OCI-LY1 (cell line): ENCODE measurements around the gene PTPRE.

Experiments
- H2AFZ ChIP-seq: fragments of 200-600 bp; sonication (generic), shearing (Covaris generic); 2 replicates; pipeline ENCODE4 v1.6.0; 2014; ENCODE audit warnings: antibody characterized with exemption, mild to moderate bottlenecking, low read length
- H3F3A ChIP-seq: fragments of 200-600 bp; sonication (generic), shearing (Covaris generic); 2 replicates; pipeline ENCODE4 v1.6.0; 2014; ENCODE audit warnings: mild to moderate bottlenecking, antibody characterized with exemption, low read length, moderate library complexity; ENCODE audit not compliant: insufficient read depth
- H3K27ac ChIP-seq: fragments of 200-600 bp; sonication (generic); 2 replicates; pipeline ENCODE4 v1.5.1; 2014; ENCODE audit warnings: low read length, mixed run types, mild to moderate bottlenecking, low read depth; ENCODE audit not compliant: poor library complexity, severe bottlenecking
- H3K27me3 ChIP-seq: fragments of 200-600 bp; sonication (generic); 2 replicates; pipeline ENCODE4 v1.6.0; 2014; ENCODE audit warnings: antibody characterized with exemption, mild to moderate bottlenecking, low read length, moderate library complexity; ENCODE audit not compliant: insufficient read depth
- H3K36me3 ChIP-seq: fragments of 200-600 bp; sonication (generic); 2 replicates; pipeline ENCODE4 v1.6.1; 2014; ENCODE audit warnings: mild to moderate bottlenecking, antibody characterized with exemption, low read length, moderate library complexity, mixed read lengths; ENCODE audit not compliant: insufficient read depth
- H3K4me1 ChIP-seq: fragments of 200-600 bp; sonication (generic); 2 replicates; pipeline ENCODE4 v1.5.1; 2014; ENCODE audit warnings: mild to moderate bottlenecking, low read length, moderate library complexity; ENCODE audit not compliant: insufficient read depth, severe bottlenecking
- H3K4me2 ChIP-seq: fragments of 200-600 bp; sonication (generic), shearing (Covaris generic); 2 replicates; pipeline ENCODE4 v1.6.1; 2014; ENCODE audit warnings: low read length
- H3K4me3 ChIP-seq: fragments of 200-600 bp; sonication (generic); 2 replicates; pipeline ENCODE4 v1.5.1; 2014; ENCODE audit warnings: low read length, low read depth, mild to moderate bottlenecking, mixed read lengths; ENCODE audit not compliant: poor library complexity, severe bottlenecking
- H3K79me2 ChIP-seq: fragments of 200-600 bp; shearing (Covaris generic); 2 replicates; pipeline ENCODE4 v1.6.1; 2016; ENCODE audit warnings: mixed run types, low read length, mixed read lengths; ENCODE audit not compliant: insufficient read depth
- H3K9ac ChIP-seq: fragments of 200-600 bp; sonication (generic), shearing (Covaris generic); 2 replicates; pipeline ENCODE4 v1.6.1; 2014; ENCODE audit warnings: mild to moderate bottlenecking, low read length, mixed read lengths
- H3K9me2 ChIP-seq: fragments of 200-600 bp; sonication (generic), shearing (Covaris generic); 2 replicates; pipeline ENCODE4 v1.6.1; 2014; ENCODE audit warnings: low read depth, mild to moderate bottlenecking, low read length, mixed read lengths
- H3K9me3 ChIP-seq: fragments of 200-600 bp; shearing (Covaris generic); 2 replicates; pipeline ENCODE4 v1.6.1; 2014; ENCODE audit warnings: low read length, mixed read lengths
- H4K20me1 ChIP-seq: fragments of 200-600 bp; sonication (generic), shearing (Covaris generic); 2 replicates; pipeline ENCODE4 v1.6.0; 2016; ENCODE audit warnings: mild to moderate bottlenecking, low read length; ENCODE audit not compliant: insufficient read depth
- EZH2 ChIP-seq: fragments of 200-600 bp; sonication (generic), shearing (Covaris generic); IDR thresholded peaks from 2 replicates; pipeline ENCODE4 v1.8.0; 2017; ENCODE audit warnings: borderline replicate concordance, mixed run types, mild to moderate bottlenecking, antibody characterized with exemption, low read length, moderate library complexity, mixed read lengths
- TF ChIP-seq, protein P1 (sequence below): fragments of 200-600 bp; sonication (generic), shearing (Covaris generic); IDR thresholded peaks from 2 replicates; pipeline ENCODE4 v1.5.1; 2017; ENCODE audit warnings: mild to moderate bottlenecking, antibody characterized with exemption, low read length, moderate library complexity, mixed read lengths

The PTPRE gene

DNA sequence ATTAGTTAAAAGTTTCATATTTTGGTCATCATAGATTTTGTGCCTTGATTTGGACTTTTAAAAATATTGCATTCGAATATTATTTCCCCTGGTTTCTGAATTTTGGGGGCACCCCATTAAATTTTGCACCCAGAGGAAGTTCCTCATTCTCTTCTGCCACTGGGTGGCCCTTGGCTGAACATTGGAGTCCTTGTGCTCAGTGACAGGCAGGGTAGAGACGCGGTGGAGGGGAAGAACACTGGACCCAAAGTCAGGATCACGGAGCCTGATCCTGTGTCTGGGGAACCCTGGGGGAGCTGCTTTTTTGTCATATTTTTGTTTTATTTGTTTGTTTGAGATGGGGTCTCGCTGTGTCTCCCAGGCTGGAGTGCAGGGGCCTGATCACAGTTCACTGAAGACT is 144.6 kb downstream of the PTPRE start:
- Histone ChIP-seq H4K20me1 (no peaks in the 10 kb centered on the region), H3K9me3 (no peaks in the 10 kb centered on the region), H3K36me3 (peaks cover 34% of the 10 kb centered on the region; the same call in 1 of the 2 replicates), H3K79me2 (no peaks in the 10 kb centered on the region), H2AFZ (no peak overlapping the region), H3K4me1 (peaks cover 36% of the 10 kb centered on the region), H3K9me2 (no peaks in the 10 kb centered on the region), H3K27me3 (no peaks in the 10 kb centered on the region), H3K9ac (no peak overlapping the region), H3K27ac (no peak overlapping the region), H3K4me2 (no peak overlapping the region), H3F3A (no peaks in the 10 kb centered on the region), H3K4me3 (no peak overlapping the region)
- TF ChIP-seq, protein P1, sequence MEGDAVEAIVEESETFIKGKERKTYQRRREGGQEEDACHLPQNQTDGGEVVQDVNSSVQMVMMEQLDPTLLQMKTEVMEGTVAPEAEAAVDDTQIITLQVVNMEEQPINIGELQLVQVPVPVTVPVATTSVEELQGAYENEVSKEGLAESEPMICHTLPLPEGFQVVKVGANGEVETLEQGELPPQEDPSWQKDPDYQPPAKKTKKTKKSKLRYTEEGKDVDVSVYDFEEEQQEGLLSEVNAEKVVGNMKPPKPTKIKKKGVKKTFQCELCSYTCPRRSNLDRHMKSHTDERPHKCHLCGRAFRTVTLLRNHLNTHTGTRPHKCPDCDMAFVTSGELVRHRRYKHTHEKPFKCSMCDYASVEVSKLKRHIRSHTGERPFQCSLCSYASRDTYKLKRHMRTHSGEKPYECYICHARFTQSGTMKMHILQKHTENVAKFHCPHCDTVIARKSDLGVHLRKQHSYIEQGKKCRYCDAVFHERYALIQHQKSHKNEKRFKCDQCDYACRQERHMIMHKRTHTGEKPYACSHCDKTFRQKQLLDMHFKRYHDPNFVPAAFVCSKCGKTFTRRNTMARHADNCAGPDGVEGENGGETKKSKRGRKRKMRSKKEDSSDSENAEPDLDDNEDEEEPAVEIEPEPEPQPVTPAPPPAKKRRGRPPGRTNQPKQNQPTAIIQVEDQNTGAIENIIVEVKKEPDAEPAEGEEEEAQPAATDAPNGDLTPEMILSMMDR: no peak
- TF ChIP-seq EZH2: no peak

- H3K27me3 ChIP-seq: no peaks in the 10 kb centered on the region
- H3K4me1 ChIP-seq: peaks cover 27% of the 10 kb centered on the region
- no peak overlapping the region for H3K4me2 ChIP-seq
- no peaks in the 10 kb centered on the region for H3F3A ChIP-seq
- H3K27ac ChIP-seq: no peak overlapping the region
- no peaks in the 10 kb centered on the region for H3K9me3 ChIP-seq
- no peak overlapping the region for H2AFZ ChIP-seq
- no peaks in the 10 kb centered on the region for H4K20me1 ChIP-seq
- no peaks in the 10 kb centered on the region for H3K79me2 ChIP-seq
- no peak overlapping the region for H3K4me3 ChIP-seq
- no peak overlapping the region for H3K9ac ChIP-seq
- H3K36me3 ChIP-seq: peaks cover 42% of the 10 kb centered on the region; the same call in 1 of the 2 replicates
- H3K9me2 ChIP-seq: no peaks in the 10 kb centered on the region
- no peak for TF ChIP-seq EZH2
- TF ChIP-seq, protein P1: no peak
Measured at GRCh38 chr10:128052696-128053095, 145.8 kb downstream of the PTPRE start.

GRCh38 chr10:128053356-128053755 is 146.5 kb downstream of the PTPRE start:
- H4K20me1 ChIP-seq: no peaks in the 10 kb centered on the region
- H3K4me2 ChIP-seq: no peak overlapping the region
- H3K27me3 ChIP-seq: no peaks in the 10 kb centered on the region
- H3K9me3 ChIP-seq: no peaks in the 10 kb centered on the region
- H3F3A ChIP-seq: no peaks in the 10 kb centered on the region
- H3K27ac ChIP-seq: no peak overlapping the region
- H3K9me2 ChIP-seq: no peaks in the 10 kb centered on the region
- H3K9ac ChIP-seq: no peak overlapping the region
- peaks cover 46% of the 10 kb centered on the region; the same call in 1 of the 2 replicates for H3K36me3 ChIP-seq
- no peaks in the 10 kb centered on the region for H3K79me2 ChIP-seq
- TF ChIP-seq, protein P1: no peak
- TF ChIP-seq EZH2: no peak
- no peak overlapping the region for H3K4me3 ChIP-seq
- no peak overlapping the region for H2AFZ ChIP-seq
- H3K4me1 ChIP-seq: peaks cover 24% of the 10 kb centered on the region
